ENCODE data around the gene DCTN2.
"Not testable (repeated sequence)": the region's sequence is repeated elsewhere in the genome, so short reads cannot be mapped to it uniquely, and the experiment has no call there.

DCTN2 gene

GRCh38 chr12:57569858-57570257 lies 22.9 kb upstream of the DCTN2 start:
- no peak for DNase-seq (ENCODE audit: low spot score)
- in situ Hi-C loops (cut with MboI; ENCODE audit: low sequenced_read_pairs, unreplicated experiment): no loop called here
- TF ChIP-seq, protein P1, sequence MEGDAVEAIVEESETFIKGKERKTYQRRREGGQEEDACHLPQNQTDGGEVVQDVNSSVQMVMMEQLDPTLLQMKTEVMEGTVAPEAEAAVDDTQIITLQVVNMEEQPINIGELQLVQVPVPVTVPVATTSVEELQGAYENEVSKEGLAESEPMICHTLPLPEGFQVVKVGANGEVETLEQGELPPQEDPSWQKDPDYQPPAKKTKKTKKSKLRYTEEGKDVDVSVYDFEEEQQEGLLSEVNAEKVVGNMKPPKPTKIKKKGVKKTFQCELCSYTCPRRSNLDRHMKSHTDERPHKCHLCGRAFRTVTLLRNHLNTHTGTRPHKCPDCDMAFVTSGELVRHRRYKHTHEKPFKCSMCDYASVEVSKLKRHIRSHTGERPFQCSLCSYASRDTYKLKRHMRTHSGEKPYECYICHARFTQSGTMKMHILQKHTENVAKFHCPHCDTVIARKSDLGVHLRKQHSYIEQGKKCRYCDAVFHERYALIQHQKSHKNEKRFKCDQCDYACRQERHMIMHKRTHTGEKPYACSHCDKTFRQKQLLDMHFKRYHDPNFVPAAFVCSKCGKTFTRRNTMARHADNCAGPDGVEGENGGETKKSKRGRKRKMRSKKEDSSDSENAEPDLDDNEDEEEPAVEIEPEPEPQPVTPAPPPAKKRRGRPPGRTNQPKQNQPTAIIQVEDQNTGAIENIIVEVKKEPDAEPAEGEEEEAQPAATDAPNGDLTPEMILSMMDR (IDR thresholded peaks at IDR 0.05; ENCODE audit: borderline replicate concordance, control extremely low read depth, extremely low read depth, insufficient read depth, missing control alignments): no peak

DNA sequence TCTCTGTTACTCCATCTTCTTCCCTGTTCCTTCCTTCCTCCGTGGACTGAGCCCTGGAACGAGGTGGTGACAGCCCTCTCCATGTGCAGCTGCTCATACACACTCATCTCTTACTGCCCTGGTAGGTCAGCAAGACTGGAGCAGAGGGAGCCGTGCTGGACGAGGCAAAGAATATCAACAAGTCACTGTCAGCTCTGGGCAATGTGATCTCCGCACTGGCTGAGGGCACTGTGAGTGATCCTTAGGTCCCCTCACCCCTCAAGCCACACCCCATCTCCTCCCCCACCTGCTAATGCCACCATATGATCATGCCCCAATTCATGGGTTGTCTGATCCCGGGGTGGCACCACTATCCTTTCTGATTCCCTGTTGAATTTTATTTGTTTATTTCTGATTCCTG lies 21.8 kb upstream of the DCTN2 start:
- no peak for DNase-seq (ENCODE audit: low spot score)
- TF ChIP-seq, protein P1 (IDR thresholded peaks at IDR 0.05; ENCODE audit: borderline replicate concordance, control extremely low read depth, extremely low read depth, insufficient read depth, missing control alignments): no peak
- in situ Hi-C loops (cut with MboI; ENCODE audit: low sequenced_read_pairs, unreplicated experiment): no loop called here

DNA sequence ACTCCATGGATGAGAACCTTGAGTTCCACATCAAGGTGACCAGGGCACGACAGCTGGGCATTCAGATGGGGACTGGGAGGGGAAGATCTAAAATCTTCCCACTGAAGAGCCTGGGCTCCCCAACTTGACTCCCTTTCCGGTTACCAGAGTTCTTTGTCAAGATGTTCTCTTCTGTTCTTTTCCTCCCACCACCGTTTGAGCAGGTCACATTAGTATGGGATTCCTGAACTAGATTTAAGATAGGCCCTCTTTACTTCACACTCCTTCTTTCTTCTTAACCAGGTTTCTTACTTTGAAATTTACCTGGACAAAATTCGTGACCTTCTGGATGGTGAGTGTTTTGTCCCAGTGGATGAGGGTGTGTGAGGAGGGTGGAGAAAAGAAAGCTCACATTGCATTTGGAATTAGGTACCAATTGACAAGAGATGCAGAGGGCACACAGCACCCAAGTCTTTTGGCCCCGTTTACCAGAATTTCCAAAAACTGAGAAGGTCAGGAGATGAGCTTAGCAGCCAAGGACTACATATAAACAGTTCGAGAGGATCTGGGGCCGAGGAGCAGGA lies 17.3 kb upstream of the DCTN2 start:
- in situ Hi-C loops (cut with MboI; ENCODE audit: low sequenced_read_pairs, unreplicated experiment): no loop called here

DNA sequence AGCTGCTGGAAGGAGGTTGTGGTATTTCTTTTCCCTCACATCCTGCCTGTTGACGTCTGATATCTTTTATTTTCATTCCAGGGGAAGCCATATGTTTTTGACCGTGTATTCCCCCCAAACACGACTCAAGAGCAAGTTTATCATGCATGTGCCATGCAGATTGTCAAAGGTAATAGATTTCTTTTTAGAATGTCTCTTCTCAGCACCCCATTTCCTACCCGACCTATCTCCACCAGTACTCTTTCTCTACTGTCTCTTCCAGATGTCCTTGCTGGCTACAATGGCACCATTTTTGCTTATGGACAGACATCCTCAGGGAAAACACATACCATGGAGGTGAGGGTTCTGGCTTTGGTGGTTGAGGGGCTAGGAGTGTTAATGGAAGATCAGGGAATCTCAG lies 16.4 kb upstream of the DCTN2 start:
- TF ChIP-seq, protein P1 (IDR thresholded peaks at IDR 0.05; ENCODE audit: borderline replicate concordance, control extremely low read depth, extremely low read depth, insufficient read depth, missing control alignments): no peak

More for the DNA sequence above, 17.3 kb upstream of the DCTN2 start:
- TF ChIP-seq, protein P1 (IDR thresholded peaks at IDR 0.05; ENCODE audit: borderline replicate concordance, control extremely low read depth, extremely low read depth, insufficient read depth, missing control alignments): no peak
- DNase-seq (ENCODE audit: low spot score): no peak

GRCh38 chr12:57561117-57561516 lies 14.1 kb upstream of the DCTN2 start:
- DNase-seq (ENCODE audit: low spot score); in situ Hi-C loops (cut with MboI; ENCODE audit: low sequenced_read_pairs, unreplicated experiment): not testable (repeated sequence)

More for the DNA sequence above, 16.4 kb upstream of the DCTN2 start:
- in situ Hi-C loops (cut with MboI; ENCODE audit: low sequenced_read_pairs, unreplicated experiment): no loop called here
- DNase-seq (ENCODE audit: low spot score): no peak

DNA sequence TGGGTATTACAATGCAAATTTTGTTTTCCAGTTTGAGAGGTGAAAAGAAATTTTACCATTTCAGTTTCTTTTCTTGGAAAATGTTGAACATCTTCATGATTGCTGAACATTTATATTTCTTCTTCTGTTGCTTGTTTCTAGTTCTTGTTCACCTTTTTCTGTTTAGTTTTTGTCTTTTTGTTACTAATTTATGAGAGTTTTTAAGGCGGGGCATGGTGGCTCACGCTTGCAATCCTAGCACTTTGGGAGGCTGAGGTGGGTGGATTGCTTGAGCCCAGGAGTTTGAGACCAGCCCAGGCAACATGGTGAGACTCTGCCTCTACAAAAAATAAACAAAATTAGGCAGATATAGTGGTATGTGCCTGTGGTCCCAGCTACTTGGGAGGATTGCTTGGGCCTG lies 13.5 kb upstream of the DCTN2 start:
- in situ Hi-C loops (cut with MboI; ENCODE audit: low sequenced_read_pairs, unreplicated experiment): no loop called here
- TF ChIP-seq, protein P1 (IDR thresholded peaks at IDR 0.05; ENCODE audit: borderline replicate concordance, control extremely low read depth, extremely low read depth, insufficient read depth, missing control alignments): no peak
- no peak for DNase-seq (ENCODE audit: low spot score)

DNA sequence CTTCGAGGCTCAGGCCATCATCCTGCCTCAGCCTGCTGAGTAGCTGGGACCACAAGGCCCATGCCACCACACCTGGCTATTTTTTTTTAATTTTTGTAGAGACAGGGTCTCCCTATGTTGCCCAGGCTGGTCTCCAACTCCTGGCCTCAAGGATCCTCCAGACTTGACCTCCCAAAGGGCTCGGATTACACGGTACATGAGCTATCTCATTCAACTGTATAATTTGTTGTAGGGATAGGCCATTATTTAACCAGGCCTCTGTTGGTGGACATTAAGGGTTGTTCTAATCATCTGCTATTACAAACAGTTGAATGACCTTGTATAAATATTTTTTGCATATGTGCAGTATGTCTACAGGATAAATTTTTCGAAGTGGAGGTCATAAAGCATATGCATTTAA lies 11.9 kb upstream of the DCTN2 start:
- no peak for DNase-seq (ENCODE audit: low spot score)

More for the DNA sequence above, 11.9 kb upstream of the DCTN2 start:
- TF ChIP-seq, protein P1 (IDR thresholded peaks at IDR 0.05; ENCODE audit: borderline replicate concordance, control extremely low read depth, extremely low read depth, insufficient read depth, missing control alignments): no peak
- in situ Hi-C loops (cut with MboI; ENCODE audit: low sequenced_read_pairs, unreplicated experiment): no loop called here
